SK-N-SH treated with all-trans-retinoic acid at 6 μM for 48 hours (cell line): ENCODE data around the gene MAP1B.

Source experiments
- OSR1 ChIP-seq: fragments of 250-450 bp; sonication (Bioruptor Pico); IDR thresholded peaks from 2 replicates; pipeline ENCODE4 v1.8.0; 2022; ENCODE audit warnings: moderate library complexity, mild to moderate bottlenecking, inconsistent platforms
- RARB ChIP-seq: fragments of 250-450 bp; sonication (Bioruptor Pico); IDR thresholded peaks from 2 replicates; pipeline ENCODE4 v1.8.0; 2021; ENCODE audit warnings: mild to moderate bottlenecking, moderate library complexity
- TF ChIP-seq, protein P1 (sequence below): fragments of 250-450 bp; sonication (Bioruptor Pico); IDR thresholded peaks from 2 replicates; pipeline ENCODE4 v1.8.0; 2020; ENCODE audit warnings: mild to moderate bottlenecking, moderate library complexity, borderline replicate concordance
- TF ChIP-seq, protein P2 (sequence below): fragments of 250-450 bp; sonication (Bioruptor Pico); IDR thresholded peaks from 2 replicates; pipeline ENCODE4 v1.8.0; 2021; ENCODE audit warnings: low read depth, mild to moderate bottlenecking, moderate library complexity, borderline replicate concordance
- TF ChIP-seq, protein P3 (sequence below): fragments of 250-450 bp; sonication (Bioruptor Pico); IDR thresholded peaks from 2 replicates; pipeline ENCODE4 v1.5.0; 2020; ENCODE audit warnings: mild to moderate bottlenecking, moderate library complexity

DNA sequence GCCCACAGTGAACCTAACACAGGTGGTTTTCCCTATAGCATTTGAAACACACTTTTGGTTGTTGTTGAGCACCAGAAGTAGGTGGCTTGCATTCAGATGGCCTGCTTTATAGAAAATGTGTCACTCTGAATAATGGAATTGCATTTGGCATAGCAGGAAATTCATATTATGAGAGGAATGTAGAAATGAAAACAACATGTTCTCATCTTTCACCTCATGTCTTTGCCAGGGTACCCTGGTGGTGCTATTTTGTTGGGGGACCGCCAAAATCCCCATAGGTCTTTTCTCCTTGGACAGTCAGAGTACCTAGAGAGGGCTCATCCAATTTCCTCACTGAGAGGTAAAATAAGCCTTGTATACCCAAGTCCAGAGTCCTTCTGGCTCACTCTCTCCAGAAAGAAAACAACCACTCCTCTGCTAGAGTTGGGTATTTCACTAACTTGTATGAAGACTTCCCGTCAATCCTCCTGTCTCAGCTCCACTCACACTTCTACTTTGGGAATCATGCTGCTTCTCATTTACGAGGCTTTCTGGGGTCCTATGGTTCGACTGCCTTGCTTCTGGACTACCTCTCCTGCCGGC is 145.4 kb downstream of the MAP1B start:
- no peak for TF ChIP-seq RARB (CRISPR knock-in tag)
- TF ChIP-seq, protein P1, sequence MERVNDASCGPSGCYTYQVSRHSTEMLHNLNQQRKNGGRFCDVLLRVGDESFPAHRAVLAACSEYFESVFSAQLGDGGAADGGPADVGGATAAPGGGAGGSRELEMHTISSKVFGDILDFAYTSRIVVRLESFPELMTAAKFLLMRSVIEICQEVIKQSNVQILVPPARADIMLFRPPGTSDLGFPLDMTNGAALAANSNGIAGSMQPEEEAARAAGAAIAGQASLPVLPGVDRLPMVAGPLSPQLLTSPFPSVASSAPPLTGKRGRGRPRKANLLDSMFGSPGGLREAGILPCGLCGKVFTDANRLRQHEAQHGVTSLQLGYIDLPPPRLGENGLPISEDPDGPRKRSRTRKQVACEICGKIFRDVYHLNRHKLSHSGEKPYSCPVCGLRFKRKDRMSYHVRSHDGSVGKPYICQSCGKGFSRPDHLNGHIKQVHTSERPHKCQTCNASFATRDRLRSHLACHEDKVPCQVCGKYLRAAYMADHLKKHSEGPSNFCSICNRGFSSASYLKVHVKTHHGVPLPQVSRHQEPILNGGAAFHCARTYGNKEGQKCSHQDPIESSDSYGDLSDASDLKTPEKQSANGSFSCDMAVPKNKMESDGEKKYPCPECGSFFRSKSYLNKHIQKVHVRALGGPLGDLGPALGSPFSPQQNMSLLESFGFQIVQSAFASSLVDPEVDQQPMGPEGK (CRISPR knock-in tag) = no peak
- TF ChIP-seq OSR1 (CRISPR knock-in tag) = no peak
- TF ChIP-seq, protein P2, sequence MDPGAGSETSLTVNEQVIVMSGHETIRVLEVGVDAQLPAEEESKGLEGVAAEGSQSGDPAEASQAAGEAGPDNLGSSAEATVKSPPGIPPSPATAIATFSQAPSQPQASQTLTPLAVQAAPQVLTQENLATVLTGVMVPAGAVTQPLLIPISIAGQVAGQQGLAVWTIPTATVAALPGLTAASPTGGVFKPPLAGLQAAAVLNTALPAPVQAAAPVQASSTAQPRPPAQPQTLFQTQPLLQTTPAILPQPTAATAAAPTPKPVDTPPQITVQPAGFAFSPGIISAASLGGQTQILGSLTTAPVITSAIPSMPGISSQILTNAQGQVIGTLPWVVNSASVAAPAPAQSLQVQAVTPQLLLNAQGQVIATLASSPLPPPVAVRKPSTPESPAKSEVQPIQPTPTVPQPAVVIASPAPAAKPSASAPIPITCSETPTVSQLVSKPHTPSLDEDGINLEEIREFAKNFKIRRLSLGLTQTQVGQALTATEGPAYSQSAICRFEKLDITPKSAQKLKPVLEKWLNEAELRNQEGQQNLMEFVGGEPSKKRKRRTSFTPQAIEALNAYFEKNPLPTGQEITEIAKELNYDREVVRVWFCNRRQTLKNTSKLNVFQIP (CRISPR knock-in tag) = no peak
- TF ChIP-seq, protein P3, sequence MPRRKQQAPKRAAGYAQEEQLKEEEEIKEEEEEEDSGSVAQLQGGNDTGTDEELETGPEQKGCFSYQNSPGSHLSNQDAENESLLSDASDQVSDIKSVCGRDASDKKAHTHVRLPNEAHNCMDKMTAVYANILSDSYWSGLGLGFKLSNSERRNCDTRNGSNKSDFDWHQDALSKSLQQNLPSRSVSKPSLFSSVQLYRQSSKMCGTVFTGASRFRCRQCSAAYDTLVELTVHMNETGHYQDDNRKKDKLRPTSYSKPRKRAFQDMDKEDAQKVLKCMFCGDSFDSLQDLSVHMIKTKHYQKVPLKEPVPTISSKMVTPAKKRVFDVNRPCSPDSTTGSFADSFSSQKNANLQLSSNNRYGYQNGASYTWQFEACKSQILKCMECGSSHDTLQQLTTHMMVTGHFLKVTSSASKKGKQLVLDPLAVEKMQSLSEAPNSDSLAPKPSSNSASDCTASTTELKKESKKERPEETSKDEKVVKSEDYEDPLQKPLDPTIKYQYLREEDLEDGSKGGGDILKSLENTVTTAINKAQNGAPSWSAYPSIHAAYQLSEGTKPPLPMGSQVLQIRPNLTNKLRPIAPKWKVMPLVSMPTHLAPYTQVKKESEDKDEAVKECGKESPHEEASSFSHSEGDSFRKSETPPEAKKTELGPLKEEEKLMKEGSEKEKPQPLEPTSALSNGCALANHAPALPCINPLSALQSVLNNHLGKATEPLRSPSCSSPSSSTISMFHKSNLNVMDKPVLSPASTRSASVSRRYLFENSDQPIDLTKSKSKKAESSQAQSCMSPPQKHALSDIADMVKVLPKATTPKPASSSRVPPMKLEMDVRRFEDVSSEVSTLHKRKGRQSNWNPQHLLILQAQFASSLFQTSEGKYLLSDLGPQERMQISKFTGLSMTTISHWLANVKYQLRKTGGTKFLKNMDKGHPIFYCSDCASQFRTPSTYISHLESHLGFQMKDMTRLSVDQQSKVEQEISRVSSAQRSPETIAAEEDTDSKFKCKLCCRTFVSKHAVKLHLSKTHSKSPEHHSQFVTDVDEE (CRISPR knock-in tag) = no peak
